Fibroblast of lung (primary cell): ENCODE data around the gene PYROXD2.

Experiments used
- CTCF ChIP-seq, 2 donors: IDR thresholded peaks in 1 of 2; conservative IDR thresholded peaks in 1 of 2; 1 replicate in 1 of 2; 2 replicates in 1 of 2; pipeline ENCODE4 v1.5.1; 2011 to 2012; ENCODE audit warnings: low read length in 2 of 2, control low read depth in 1 of 2, inconsistent platforms in 1 of 2, low read depth in 1 of 2, mild to moderate bottlenecking in 1 of 2
- EZH2 ChIP-seq: IDR thresholded peaks from 2 replicates; pipeline ENCODE4 v1.5.1; 2012; ENCODE audit warnings: low read length, control low read depth, mild to moderate bottlenecking; ENCODE audit errors: missing control alignments

GRCh38 chr10:98354491-98354890 lies 60.5 kb downstream of the PYROXD2 start:
- TF ChIP-seq CTCF (conservative IDR thresholded peaks at IDR 0.05 in 1 of 2, IDR thresholded peaks at IDR 0.05 in 1 of 2; ENCODE audit: low read depth in 1 of 2, low read length in 2 of 2) = no peak
- no peak for TF ChIP-seq EZH2
